Anterior cingulate cortex (tissue), 58 donors: ENCODE measurements around the gene CASP8.
A peak's percentile ranks its signal among the peaks of the same experiment; 100 is the strongest.
"Not testable (repeated sequence)": the region's sequence is repeated elsewhere in the genome, so short reads cannot be mapped to it uniquely, and the experiment has no call there.

Experiments used
- DNase-seq, 58 donors: peaks; one replicate each; lab custom pipeline; 2025; lab: John Stamatoyannopoulos, UW

Gene CASP8

DNA sequence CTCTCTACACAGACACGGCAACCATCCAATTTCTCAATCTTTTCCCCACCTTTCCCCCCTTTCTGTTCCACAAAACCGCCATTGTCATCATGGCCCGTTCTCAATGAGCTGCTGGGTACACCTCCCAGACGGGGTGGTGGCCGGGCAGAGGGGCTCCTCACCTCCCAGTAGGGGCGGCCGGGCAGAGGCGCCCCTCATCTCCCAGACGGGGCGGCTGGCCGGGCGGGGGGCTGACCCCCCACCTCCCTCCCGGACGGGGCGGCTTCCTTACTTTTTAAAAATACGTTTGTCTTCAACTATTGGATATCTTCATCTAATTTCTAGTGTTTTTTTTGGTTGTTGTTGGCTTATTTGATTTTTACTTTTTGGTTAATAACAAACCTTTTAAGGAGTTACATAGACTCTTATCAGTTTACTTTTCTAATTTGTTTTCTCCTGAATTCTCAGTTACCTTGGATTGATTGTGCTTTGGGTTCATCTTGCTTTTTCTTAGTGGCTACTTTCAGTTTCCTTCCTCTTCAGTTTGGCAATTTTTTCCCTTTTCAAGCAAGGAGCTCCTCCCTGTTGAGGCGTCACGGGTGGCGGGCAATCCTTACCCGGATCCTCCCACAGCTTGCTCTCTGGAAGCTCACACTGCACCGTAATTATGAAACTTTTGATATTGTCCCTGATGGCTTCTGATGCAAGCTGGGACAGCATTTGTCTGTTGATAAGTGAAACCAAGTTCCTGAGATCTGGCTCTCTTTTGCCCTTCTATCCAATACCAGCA, 21.0 kb upstream of the CASP8 start:
- not testable (repeated sequence) for DNase-seq

DNA sequence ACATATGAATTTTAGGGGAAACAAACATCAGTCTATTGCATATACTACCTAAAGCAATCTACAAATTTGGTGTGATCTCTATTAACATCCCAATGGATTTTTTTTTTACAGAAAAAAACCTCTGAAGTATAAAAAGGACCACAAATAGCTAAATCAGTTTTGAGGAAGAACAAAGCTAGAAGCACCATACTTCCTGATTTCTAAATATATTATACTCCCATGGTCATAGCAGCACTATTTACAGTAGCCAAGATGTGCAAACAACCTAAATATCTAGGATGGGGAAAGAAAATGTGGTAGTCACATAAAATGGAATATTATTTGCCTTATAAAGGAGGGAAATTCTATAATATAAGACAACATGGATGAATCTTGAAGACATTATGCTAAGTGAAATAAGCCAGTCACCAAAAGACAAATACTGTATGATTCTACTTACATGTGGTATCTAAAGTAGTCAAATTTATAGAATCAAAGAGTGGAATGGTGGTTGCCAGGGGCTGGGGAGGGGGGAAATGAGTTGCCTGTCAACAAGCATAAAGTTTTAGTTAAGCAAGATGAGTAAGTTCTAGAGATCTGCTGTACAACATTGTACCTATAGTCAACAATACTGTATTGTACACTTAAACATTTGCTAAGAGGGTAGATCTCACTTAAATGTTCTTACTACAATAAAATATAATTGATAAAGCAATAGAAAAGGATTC, 17.6 kb upstream of the CASP8 start:
- DNase-seq: no peak

DNA sequence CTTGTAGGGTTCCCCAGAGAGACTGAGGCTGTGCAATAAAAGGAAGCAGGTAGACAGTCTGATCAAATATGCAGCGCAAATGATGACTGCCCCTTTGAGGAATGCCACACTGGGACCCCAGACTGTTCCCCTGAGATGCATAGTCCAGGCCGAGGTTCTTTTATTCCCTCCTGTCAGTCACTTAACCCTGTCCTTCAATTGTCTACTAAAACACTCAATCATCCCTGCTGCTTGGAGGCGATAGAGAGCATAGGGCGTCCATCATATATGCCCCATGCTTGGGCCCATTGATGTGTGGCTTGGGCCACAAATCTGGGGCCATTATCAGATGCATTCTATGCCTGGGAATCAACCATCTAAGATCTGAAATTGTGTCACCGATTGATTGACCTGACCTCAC, 15.5 kb upstream of the CASP8 start:
- DNase-seq: no peak

DNA sequence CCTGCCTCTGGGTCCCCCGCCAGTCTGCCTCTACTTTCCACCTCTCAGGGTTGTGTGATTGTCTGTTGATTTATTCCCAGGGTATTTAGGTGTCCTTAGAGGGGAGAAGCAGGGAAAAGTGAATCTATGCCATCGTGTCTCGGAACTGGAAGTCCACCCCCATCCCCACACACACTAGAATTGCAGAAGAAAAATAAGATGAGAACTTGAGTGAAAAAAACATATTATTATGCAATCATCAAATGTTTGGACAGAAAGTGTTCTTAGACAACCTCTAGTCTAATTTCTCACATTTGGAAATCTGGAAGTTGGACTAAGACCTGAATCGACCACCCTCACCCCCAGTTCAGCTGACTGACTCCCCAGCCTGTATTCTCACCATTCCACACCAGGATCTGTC, 14.1 kb upstream of the CASP8 start:
- DNase-seq: no peak

DNA sequence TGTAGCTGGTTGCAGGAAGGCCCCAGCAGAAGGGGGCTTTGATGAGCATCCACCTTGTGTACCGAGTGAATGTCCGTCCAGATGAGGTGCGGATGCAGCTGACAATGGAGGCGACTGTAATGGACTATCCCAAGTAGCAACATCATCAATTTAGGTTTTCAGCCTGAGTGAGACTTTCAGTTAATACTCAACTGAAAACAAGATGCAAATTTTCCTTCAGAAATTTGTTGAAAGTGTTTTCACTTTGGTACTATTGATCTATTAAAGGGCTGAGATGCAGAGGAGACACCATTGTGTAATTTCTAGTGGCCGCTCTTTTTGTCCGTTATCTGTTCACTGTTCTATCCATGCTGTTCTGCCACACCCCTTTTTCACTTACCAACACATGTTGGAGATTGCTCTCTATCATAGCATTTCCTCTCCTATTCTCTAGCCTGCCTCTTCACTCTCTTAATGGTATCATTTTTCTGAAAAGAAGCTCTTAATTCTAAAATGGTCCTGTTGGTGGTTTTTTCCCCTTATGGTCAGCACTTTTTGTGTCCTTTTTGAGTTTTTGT, 12.0 kb upstream of the CASP8 start:
- DNase-seq: no peak

DNA sequence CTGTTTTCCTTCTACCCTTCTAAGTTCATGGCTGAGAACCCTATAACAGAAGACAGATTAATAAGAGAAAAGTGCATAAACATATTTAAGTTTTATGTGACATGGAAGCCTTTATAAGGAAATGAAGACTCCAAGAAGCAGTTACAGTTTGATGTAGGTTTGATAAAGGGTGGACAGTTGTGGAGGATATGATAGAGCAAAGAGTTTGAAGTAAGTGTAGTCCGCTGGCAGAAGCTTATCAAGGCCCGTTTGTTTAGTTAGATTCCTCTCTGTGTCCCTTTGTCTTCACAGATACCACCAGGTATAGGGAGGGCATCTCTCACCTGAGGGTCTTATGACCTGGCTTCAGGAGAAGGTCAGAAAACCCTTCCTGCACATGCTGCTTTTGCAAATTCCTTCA, 10.4 kb upstream of the CASP8 start:
- DNase-seq: no peak

DNA sequence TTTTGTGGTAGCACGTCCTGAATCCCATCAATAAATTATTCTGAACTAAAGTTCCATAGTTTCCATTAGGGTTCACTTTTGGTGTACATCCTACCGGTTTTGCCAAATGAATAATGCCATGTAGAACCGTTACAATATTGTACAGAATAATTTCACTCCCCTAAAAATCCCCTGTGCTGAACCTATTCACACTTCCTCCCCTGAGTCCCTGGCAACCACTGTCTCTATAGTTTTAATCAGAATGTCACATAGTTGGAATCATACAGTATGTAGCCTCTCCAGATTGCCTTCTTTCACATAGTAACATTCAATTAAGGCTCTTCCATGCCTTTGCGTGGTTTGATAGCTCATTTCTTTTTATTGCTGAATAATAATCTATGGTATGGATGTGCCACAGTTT, 9.6 kb upstream of the CASP8 start:
- DNase-seq: no peak

DNA sequence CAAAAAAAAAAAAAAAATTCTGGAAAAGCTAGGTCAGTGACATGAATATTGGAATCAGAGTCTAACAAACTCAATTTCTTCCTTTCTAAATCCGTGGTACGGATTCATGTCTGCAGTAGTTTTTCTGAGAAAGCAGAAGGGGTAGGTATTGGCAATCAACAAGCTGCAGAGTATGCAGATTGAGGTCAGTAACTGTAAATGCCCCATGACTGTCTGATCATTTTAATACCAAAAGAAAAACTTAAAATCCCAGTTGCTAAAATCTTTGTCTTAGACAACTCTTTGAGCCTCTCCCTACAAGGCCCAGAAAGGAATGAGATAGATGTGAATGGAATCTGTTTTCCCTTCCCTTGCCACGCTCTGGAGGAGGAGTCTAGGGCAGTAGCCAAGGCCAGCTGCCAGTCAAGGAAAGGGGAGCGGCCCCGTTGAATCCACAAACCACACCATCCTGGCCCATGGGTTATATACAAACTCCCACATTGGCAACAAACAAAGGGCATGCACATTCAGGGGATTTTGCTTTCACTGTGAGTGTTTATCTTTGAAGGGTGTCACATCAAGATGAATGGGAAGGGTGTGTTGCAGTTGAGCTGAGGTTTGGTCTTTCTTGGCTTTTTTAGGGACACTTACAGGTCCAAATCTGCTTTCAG, 6.1 kb upstream of the CASP8 start:
- no peak for DNase-seq

DNA sequence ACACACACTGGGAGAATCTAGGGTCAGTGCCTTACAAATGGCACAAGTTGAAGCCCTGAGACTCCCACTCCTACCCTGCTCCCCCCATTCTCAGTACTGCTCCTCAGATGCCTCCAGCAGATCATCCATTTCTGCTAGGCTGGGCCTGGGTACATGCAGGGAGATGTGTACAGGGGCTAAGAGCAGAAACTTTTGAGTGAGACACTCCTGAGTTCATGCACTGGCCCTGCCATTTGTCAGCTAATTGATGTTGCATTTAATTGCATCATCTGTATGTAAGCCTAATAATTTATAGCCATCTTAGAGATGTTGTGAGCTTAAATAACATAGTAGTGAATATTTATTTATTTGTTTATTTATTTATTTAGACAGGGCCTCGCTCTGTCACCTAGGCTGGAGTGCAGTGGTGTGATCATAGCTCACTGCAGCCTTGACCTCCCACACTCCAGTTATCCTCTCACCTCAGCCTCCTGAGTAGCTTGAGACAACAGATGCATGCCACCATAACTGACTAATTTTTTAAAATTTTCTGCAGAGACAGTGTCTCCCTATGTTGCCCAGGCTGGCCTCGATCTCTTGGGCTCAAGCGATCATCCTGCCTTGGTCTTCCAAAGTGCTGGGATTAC, 4.8 kb upstream of the CASP8 start:
- DNase-seq: no peak

DNA sequence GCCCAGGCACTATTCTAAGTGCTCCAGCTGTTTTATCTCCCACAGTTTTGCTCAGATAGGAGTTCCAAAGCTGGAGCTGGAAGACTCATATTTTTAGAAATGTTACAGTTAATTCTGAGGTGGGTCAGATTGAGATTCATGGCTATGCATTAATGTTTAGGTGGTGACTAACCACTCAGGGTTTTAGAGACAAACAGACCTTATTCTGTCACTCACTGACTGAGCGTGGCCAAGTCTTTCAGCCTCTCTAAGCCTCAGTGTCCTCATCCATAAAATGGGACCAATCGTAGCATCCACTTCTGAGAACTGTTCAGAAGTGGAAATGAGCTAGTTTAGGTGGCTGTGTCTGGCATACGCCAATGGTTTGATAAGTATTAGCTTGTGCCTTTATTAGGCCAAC, 4.3 kb upstream of the CASP8 start:
- no peak for DNase-seq

DNA sequence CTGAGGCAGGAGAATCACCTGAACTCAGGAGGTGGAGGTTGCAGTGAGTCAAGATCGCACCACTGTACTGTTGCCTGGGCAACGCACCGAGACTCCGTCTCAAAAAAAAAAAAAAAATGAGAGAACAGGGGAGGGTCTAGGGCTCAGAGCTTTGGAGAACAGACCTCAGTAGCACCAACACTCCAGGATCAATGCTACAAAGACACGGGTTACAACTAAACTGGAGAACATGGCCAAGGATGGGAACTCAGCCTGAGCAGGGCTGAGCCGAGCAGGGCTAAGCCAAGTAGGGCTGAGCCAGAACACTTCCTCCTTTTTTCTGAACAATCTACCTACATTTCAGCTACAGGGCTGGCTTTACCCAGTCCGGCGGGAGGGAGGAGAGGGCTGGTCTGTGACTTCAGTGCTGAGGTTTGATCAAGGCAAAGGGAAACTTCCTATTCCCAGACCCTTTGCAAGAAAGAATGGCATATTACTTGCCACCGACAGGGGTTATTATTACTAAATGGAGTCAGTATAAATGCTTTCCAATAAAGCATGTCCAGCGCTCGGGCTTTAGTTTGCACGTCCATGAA, 2.9 kb upstream of the CASP8 start:
- peak in 2 of 58 donors; percentile 23 to 35 for DNase-seq

DNA sequence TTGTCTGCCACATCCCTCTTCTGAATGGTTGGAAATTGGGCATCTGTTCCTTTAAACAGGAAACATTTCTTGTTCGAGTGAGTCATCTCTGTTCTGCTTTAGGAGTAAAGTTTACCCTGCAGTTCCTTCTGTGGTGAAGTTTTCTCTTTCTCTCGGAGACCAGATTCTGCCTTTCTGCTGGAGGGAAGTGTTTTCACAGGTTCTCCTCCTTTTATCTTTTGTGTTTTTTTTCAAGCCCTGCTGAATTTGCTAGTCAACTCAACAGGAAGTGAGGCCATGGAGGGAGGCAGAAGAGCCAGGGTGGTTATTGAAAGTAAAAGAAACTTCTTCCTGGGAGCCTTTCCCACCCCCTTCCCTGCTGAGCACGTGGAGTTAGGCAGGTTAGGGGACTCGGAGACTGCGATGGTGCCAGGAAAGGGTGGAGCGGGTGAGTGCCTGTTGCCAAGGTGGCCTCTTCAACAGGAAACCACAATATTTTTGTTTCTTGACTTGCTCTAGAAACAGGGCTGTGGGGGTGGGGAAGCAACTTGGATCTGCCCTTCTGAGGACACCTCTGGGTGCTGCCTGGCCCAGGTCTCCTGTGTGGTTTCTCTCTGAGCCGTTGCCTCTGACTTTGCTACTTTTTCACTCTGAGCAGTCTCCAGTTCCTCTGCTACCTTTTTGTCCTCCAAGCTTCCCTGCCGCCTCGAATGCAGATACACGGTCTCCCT, 2.2 kb upstream of the CASP8 start:
- DNase-seq: peak in 2 of 58 donors; percentile 15 to 21

DNA sequence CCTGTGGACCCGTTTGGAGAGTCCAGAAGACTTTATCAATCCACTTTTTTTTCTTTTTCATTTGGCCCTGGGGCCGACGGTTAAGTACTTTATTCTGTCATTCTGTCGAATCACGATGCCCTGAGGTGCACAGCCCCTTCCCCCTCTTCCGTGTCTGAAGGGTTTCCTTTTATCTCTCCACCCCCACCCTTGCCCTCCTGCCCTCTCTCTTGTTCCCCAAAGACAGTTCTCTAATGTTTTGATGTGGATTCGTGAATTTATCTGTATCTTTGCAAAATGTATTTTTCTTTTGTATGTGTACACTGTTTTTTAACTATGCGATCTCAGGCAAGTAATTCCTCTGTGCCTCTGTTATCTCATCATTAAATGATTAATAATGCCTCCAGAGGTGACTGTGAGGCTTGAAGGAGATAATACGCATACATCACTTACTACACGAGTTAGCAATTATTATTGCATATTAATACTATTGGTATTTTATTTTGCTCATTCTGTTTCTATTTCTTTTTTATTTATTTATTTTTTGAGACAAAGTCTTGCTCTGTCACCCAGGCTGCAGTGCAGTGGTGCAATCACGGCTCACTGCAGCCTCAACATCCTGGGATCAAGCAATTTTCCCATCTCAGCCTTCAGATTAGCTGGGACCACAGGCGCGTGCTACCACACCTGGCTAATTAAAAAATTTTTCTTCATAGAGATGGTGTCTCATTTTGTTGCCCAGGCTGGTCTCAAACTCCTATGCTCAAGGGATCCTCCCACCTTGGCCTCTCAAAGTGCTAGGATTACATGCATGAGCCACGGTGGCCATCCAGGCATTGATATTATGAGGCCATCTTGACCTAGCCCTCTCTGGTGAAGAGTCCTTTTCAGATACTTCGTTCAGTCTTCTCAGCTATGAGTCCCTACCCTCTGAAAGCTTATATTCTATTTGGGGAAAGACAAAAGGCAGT, 1.4 kb upstream of the CASP8 start:
- DNase-seq: no peak

DNA sequence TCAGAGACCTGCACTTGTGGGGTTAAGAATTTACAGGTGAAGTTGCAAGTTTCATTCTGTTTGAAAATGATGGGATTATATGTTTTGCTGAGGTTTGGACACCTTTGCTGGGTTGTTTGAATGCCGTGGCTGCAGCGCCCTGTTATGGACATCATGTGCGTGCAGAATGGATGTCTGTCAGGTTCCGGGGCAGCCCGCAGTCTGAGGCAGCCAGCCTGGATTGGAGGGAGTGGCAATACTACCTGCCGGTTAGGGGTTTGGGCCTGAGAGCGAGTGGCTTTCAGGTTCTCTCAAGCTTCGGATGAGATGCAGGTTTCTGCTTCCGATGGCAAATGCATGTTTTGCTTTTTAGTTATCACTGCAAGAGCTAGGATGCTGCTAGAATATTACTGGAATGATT, 1.1 kb downstream of the CASP8 start:
- no peak for DNase-seq

DNA sequence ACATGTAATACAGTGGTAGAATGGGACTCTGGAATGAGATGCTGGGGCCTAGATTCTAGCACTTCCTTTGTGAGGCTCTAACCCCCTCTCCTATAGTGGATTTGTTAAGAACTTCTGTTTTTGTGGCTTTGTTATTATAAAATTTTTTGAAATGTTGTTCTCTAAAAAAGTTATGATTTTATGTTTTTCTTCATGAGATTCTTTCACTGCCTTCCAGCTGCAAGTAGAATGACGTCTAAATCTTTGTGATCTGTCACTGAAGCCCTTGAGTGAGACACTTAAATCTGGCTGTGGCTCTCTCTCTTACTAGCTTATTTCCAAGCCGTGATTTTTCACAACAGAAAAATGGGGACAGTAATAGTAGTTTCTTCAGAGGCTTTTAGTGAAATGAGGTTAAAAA, 1.6 kb downstream of the CASP8 start:
- DNase-seq: no peak

DNA sequence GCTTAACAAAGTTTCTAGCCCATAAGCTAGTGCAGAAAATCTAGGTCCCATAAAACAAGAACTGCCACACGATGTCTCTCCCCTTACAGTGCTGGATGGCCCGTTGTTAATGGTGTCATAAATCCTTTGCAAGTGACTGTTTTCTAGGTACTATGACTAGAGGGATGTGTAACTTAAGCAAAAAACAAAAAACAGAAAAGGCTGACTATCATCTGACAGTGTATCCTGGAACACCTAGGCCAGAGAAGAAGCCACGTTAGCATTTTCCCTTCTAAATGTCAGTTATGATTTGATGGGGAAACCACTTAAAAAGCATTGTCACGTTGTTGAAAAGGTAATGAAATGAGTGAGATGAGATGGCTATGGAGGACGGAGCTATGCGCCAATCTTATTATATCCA, 2.4 kb downstream of the CASP8 start:
- no peak for DNase-seq

DNA sequence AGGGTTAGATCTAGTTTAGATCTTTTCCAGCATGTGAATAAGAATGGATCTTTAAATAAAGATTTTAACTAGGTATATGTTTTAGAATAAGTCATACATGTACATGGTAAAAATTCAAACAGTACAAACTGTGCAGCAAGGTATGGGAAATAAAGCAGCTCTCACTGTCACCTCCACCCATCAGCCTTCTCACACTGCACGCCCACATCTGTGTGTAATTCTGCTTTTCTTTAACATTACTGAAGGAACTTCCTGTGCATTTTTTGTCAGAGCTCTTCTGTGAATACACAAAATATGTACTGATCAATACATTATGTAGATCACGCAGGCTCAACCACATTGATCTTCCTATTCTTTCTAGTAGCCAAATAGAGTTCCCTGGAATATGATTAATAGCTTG, 3.4 kb downstream of the CASP8 start:
- no peak for DNase-seq

DNA sequence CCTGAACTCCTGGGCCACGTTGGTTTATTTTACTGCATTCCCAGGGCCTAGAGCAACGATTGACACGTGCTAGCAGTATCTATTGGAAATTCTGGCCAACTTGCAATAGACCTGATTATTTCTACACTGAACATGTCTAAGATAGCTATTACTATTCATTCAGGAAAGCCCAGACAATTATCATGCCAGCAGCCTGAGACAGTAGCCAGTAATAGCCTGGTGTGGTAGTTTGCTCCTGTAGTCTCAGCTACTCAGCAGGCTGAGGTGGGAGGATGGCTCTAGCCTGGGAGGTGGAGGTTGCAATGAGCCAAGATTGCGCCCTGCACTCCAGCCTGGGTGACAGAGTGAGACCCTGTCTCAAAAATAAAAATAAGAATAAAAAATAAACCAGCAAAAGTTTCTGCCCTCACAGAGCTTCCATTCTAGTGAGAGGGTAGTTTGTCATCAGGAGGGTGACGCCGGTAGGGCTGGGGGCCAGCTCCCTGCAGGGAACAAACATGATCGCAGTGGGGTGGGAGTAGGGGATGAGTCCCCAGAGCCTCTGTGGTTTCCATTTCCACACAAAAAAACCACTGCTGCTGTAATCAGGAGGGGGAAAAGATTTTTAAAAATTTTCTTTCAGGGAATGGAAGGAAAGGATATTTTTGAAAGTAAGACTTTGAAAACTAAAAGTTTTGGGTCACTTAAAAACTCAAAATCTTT, 4.3 kb downstream of the CASP8 start:
- DNase-seq: no peak
